ENCODE results near the gene AMBRA1.
"Not testable (repeated sequence)": the region's sequence is repeated elsewhere in the genome, so short reads cannot be mapped to it uniquely, and the experiment has no call there.

- TF ChIP-seq CTCF (IDR thresholded peaks at IDR 0.05); SIN3A (IDR thresholded peaks at IDR 0.05; ENCODE audit: borderline replicate concordance, low read depth, low read length); EZH2phosphoT487 (IDR thresholded peaks at IDR 0.05; ENCODE audit: borderline replicate concordance, low read depth); NRF1 (IDR thresholded peaks at IDR 0.05; ENCODE audit: low read depth, low read length); CHD2 (IDR thresholded peaks at IDR 0.05; ENCODE audit: low read length, partially characterized antibody); YY1 (IDR thresholded peaks at IDR 0.05; ENCODE audit: low read depth); ELF1 (IDR thresholded peaks at IDR 0.05); RAD21 (IDR thresholded peaks at IDR 0.05; ENCODE audit: low read length); REST (IDR thresholded peaks at IDR 0.05; ENCODE audit: low read depth, low read length); PBX3 (IDR thresholded peaks at IDR 0.05); SMC3 (IDR thresholded peaks at IDR 0.05; ENCODE audit: low read depth, low read length); TAF1 (IDR thresholded peaks at IDR 0.05; ENCODE audit: borderline replicate concordance, low read depth, low read length): not testable (repeated sequence)
- TF ChIP-seq, protein P1, sequence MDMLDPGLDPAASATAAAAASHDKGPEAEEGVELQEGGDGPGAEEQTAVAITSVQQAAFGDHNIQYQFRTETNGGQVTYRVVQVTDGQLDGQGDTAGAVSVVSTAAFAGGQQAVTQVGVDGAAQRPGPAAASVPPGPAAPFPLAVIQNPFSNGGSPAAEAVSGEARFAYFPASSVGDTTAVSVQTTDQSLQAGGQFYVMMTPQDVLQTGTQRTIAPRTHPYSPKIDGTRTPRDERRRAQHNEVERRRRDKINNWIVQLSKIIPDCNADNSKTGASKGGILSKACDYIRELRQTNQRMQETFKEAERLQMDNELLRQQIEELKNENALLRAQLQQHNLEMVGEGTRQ (IDR thresholded peaks at IDR 0.05; ENCODE audit: borderline replicate concordance, low read depth, low read length): not testable (repeated sequence)
- TF ChIP-seq, protein P2, sequence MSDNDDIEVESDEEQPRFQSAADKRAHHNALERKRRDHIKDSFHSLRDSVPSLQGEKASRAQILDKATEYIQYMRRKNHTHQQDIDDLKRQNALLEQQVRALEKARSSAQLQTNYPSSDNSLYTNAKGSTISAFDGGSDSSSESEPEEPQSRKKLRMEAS (IDR thresholded peaks at IDR 0.05; ENCODE audit: low read depth): not testable (repeated sequence)
Measured at GRCh38 chr11:46518928-46519327, 74.9 kb downstream of the AMBRA1 start.
